Measurements from ENCODE around the gene SCPEP1. TPM values are rescaled to one million over a fixed set of nuclear protein-coding genes. Genes with fewer than 3 reads are reported as not detected.

SCPEP1 gene
- total and polyA plus RNA-seq, 2 donors (not counting 1 experiment from before 2014, with no cell fraction given) = 84.7 to 101 TPM

GRCh38 chr17:57021226-57021940, 43.5 kb downstream of the SCPEP1 start:
- H3K36me3 ChIP-seq (ENCODE audit: control insufficient read depth, insufficient read depth, low read length) = no peaks in the 10 kb centered on the region
- H3K27me3 ChIP-seq (ENCODE audit: control insufficient read depth, insufficient read depth, low read length) = no peaks in the 10 kb centered on the region
- H3K4me2 ChIP-seq (ENCODE audit: extremely low read depth, insufficient read depth, low read length) = no peak overlapping the region
- no peaks in the 10 kb centered on the region for H3K79me2 ChIP-seq (ENCODE audit: control insufficient read depth, insufficient read depth, low read length)
- H3K4me1 ChIP-seq (ENCODE audit: control insufficient read depth, extremely low read depth, insufficient read depth, low read length) = no peaks in the 10 kb centered on the region
- H2AFZ ChIP-seq (ENCODE audit: low read length) = no peak overlapping the region
- H4K20me1 ChIP-seq (ENCODE audit: control insufficient read depth, extremely low read depth, insufficient read depth, low read length) = no peaks in the 10 kb centered on the region
- H3K4me3 ChIP-seq (replicated peaks in 1 of 4; ENCODE audit: control extremely low read depth in 1 of 4, insufficient read depth in 1 of 4, low read depth in 3 of 4, low read length in 4 of 4) = no peak overlapping the region
- DNase-seq (ENCODE audit: low read depth in 2 of 2) = no peak
- H3K9ac ChIP-seq (ENCODE audit: insufficient read depth, low read length) = no peak overlapping the region
- TF ChIP-seq EZH2 (IDR thresholded peaks at IDR 0.05; ENCODE audit: low read length, missing control alignments) = no peak
- no peaks in the 10 kb centered on the region for H3K9me3 ChIP-seq (ENCODE audit: control insufficient read depth, insufficient read depth, low read depth, low read length)
- H3K27ac ChIP-seq (ENCODE audit: insufficient read depth, low read length) = no peak overlapping the region

DNA sequence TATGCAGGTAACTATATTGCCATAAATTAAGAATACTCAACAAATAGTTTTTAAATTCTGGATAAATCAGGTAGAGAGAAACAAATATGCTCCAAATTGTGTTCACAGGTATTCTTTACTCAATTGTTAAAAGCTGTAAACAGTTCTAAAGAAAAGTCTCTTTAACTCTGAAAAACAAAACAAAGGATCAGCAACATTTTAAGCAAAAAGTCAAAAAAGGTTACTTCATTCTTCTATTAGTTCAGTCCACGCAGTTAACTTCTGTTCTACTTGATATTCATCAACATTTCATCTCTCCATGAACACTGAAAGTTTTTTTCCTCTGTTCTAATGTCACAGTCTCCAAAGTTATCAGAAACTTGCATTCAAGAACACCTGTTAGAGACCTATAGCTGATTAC, 47.9 kb downstream of the SCPEP1 start:
- no peaks in the 10 kb centered on the region for H3K36me3 ChIP-seq (ENCODE audit: control insufficient read depth, insufficient read depth, low read length)
- H3K27ac ChIP-seq (ENCODE audit: insufficient read depth, low read length) = no peak overlapping the region
- H3K9me3 ChIP-seq (ENCODE audit: control insufficient read depth, insufficient read depth, low read depth, low read length) = no peaks in the 10 kb centered on the region
- no peak overlapping the region for H3K9ac ChIP-seq (ENCODE audit: insufficient read depth, low read length)
- no peaks in the 10 kb centered on the region for H4K20me1 ChIP-seq (ENCODE audit: control insufficient read depth, extremely low read depth, insufficient read depth, low read length)
- no peaks in the 10 kb centered on the region for H3K27me3 ChIP-seq (ENCODE audit: control insufficient read depth, insufficient read depth, low read length)
- H3K4me1 ChIP-seq (ENCODE audit: control insufficient read depth, extremely low read depth, insufficient read depth, low read length) = no peaks in the 10 kb centered on the region
- no peak overlapping the region for H3K4me2 ChIP-seq (ENCODE audit: extremely low read depth, insufficient read depth, low read length)
- no peak for TF ChIP-seq EZH2 (IDR thresholded peaks at IDR 0.05; ENCODE audit: low read length, missing control alignments)
- TF ChIP-seq, protein P1, sequence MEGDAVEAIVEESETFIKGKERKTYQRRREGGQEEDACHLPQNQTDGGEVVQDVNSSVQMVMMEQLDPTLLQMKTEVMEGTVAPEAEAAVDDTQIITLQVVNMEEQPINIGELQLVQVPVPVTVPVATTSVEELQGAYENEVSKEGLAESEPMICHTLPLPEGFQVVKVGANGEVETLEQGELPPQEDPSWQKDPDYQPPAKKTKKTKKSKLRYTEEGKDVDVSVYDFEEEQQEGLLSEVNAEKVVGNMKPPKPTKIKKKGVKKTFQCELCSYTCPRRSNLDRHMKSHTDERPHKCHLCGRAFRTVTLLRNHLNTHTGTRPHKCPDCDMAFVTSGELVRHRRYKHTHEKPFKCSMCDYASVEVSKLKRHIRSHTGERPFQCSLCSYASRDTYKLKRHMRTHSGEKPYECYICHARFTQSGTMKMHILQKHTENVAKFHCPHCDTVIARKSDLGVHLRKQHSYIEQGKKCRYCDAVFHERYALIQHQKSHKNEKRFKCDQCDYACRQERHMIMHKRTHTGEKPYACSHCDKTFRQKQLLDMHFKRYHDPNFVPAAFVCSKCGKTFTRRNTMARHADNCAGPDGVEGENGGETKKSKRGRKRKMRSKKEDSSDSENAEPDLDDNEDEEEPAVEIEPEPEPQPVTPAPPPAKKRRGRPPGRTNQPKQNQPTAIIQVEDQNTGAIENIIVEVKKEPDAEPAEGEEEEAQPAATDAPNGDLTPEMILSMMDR (conservative IDR thresholded peaks at IDR 0.05 in 1 of 2, IDR thresholded peaks at IDR 0.05 in 1 of 2; ENCODE audit: low read depth in 1 of 2, low read length in 2 of 2) = no peak
- no peak overlapping the region for H2AFZ ChIP-seq (ENCODE audit: low read length)
- no peak overlapping the region for H3K4me3 ChIP-seq (replicated peaks in 1 of 4; ENCODE audit: control extremely low read depth in 1 of 4, insufficient read depth in 1 of 4, low read depth in 3 of 4, low read length in 4 of 4)
- DNase-seq (ENCODE audit: low read depth in 2 of 2) = no peak
- no peaks in the 10 kb centered on the region for H3K79me2 ChIP-seq (ENCODE audit: control insufficient read depth, insufficient read depth, low read length)

DNA sequence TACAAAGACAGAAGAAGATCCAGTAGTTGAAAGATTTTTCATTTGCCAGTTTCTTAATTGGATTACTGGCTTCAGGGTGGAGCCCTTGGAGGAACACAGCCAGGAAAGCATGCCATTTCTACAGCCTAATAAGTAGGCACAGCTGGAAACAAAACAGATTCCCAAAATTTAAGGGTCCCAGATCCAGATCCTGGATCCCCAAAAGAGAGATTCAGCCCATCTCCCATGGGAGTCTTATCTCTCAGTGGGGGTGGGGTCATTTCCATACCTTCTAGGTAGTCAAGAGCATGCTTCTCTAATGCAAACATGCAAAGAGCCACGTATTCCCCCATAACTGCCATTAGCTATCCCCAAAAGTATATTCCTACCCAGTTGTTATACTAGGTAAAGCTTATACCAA, 49.9 kb downstream of the SCPEP1 start:
- H3K4me3 ChIP-seq (replicated peaks in 1 of 4; ENCODE audit: control extremely low read depth in 1 of 4, insufficient read depth in 1 of 4, low read depth in 3 of 4, low read length in 4 of 4) = no peak overlapping the region
- H3K4me2 ChIP-seq (ENCODE audit: extremely low read depth, insufficient read depth, low read length) = no peak overlapping the region
- no peaks in the 10 kb centered on the region for H3K27me3 ChIP-seq (ENCODE audit: control insufficient read depth, insufficient read depth, low read length)
- DNase-seq (ENCODE audit: low read depth in 2 of 2) = no peak
- H3K79me2 ChIP-seq (ENCODE audit: control insufficient read depth, insufficient read depth, low read length) = no peaks in the 10 kb centered on the region
- no peaks in the 10 kb centered on the region for H3K36me3 ChIP-seq (ENCODE audit: control insufficient read depth, insufficient read depth, low read length)
- TF ChIP-seq, protein P1 (conservative IDR thresholded peaks at IDR 0.05 in 1 of 2, IDR thresholded peaks at IDR 0.05 in 1 of 2; ENCODE audit: low read depth in 1 of 2, low read length in 2 of 2) = no peak
- TF ChIP-seq EZH2 (IDR thresholded peaks at IDR 0.05; ENCODE audit: low read length, missing control alignments) = no peak
- H3K4me1 ChIP-seq (ENCODE audit: control insufficient read depth, extremely low read depth, insufficient read depth, low read length) = no peaks in the 10 kb centered on the region
- no peaks in the 10 kb centered on the region for H4K20me1 ChIP-seq (ENCODE audit: control insufficient read depth, extremely low read depth, insufficient read depth, low read length)
- H3K9ac ChIP-seq (ENCODE audit: insufficient read depth, low read length) = no peak overlapping the region
- H3K27ac ChIP-seq (ENCODE audit: insufficient read depth, low read length) = no peak overlapping the region
- no peak overlapping the region for H2AFZ ChIP-seq (ENCODE audit: low read length)
- H3K9me3 ChIP-seq (ENCODE audit: control insufficient read depth, insufficient read depth, low read depth, low read length) = no peaks in the 10 kb centered on the region
